Neural cell (in vitro differentiated cells): ENCODE data around the gene BCL11B. TPM values are rescaled to one million over a fixed set of nuclear protein-coding genes. Genes with fewer than 3 reads are reported as not detected.

Experiments
- H2AFZ ChIP-seq: fragments of 200-600, 300-800 bp; sonication (generic), shearing (Covaris generic); 2 replicates; pipeline ENCODE4 v1.6.0; 2014; ENCODE audit warnings: low read depth, mild to moderate bottlenecking, antibody characterized with exemption, low read length, moderate library complexity
- H3F3A ChIP-seq: fragments of 200-600 bp; shearing (Covaris generic); 2 replicates; pipeline ENCODE4 v1.6.1; 2016; ENCODE audit warnings: mild to moderate bottlenecking, moderate library complexity, mixed read lengths, antibody characterized with exemption, low read length; ENCODE audit not compliant: insufficient read depth, poor library complexity, severe bottlenecking
- H3K27ac ChIP-seq: fragments of 200-600, 300-800 bp; sonication (generic), shearing (Covaris generic); 2 replicates; pipeline ENCODE4 v1.5.1; 2014; ENCODE audit warnings: mild to moderate bottlenecking, low read length, moderate library complexity
- H3K27me3 ChIP-seq: fragments of 300-800, 200-600 bp; sonication (generic), shearing (Covaris generic); 2 replicates; pipeline ENCODE4 v1.6.0; 2014; ENCODE audit warnings: mild to moderate bottlenecking, low read depth, low read length, moderate library complexity; ENCODE audit not compliant: insufficient read depth
- H3K36me3 ChIP-seq: fragments of 300-800, 200-600 bp; sonication (generic), shearing (Covaris generic); 2 replicates; pipeline ENCODE4 v1.5.1; 2014; ENCODE audit warnings: mild to moderate bottlenecking, antibody characterized with exemption, low read length, moderate library complexity; ENCODE audit not compliant: insufficient read depth
- H3K4me2 ChIP-seq: fragments of 300-800, 200-600 bp; sonication (generic), shearing (Covaris generic); 2 replicates; pipeline ENCODE4 v1.6.0; 2014; ENCODE audit warnings: mild to moderate bottlenecking, low read length
- H3K4me3 ChIP-seq: fragments of 300-800, 200-600 bp; sonication (generic), shearing (Covaris generic); 2 replicates; pipeline ENCODE4 v1.5.1; 2014; ENCODE audit warnings: mild to moderate bottlenecking, low read length, moderate library complexity
- H3K79me2 ChIP-seq: fragments of 200-600 bp; shearing (Covaris generic); replicated peaks from 2 replicates; pipeline ENCODE4 v1.6.0; 2014; ENCODE audit warnings: mild to moderate bottlenecking, low read length, moderate library complexity; ENCODE audit not compliant: insufficient read depth
- H3K9ac ChIP-seq: fragments of 300-800, 200-600 bp; sonication (generic), shearing (Covaris generic); 2 replicates; pipeline ENCODE4 v1.6.1; 2016; ENCODE audit warnings: mild to moderate bottlenecking, low read length, mixed read lengths
- H3K9me2 ChIP-seq: fragments of 200-600 bp; shearing (Covaris generic); 2 replicates; pipeline ENCODE4 v1.6.1; 2016; ENCODE audit warnings: mild to moderate bottlenecking, low read length, mixed read lengths; ENCODE audit not compliant: insufficient read depth
- H3K9me3 ChIP-seq: fragments of 200-600, 300-800 bp; sonication (generic), shearing (Covaris generic); 2 replicates; pipeline ENCODE4 v1.6.1; 2016; ENCODE audit warnings: mild to moderate bottlenecking, mixed run types, low read length, moderate library complexity, mixed read lengths
- H4K20me1 ChIP-seq: fragments of 200-600 bp; shearing (Covaris generic); 2 replicates; pipeline ENCODE4 v1.6.1; 2016; ENCODE audit warnings: mild to moderate bottlenecking, mixed run types; ENCODE audit not compliant: insufficient read depth
- CTCF ChIP-seq: fragments of 450-650 bp; IDR thresholded peaks from 2 replicates; pipeline ENCODE4 v1.5.1; 2014; ENCODE audit warnings: antibody characterized with exemption, mild to moderate bottlenecking, moderate library complexity; ENCODE audit not compliant: poor library complexity, severe bottlenecking
- EP300 ChIP-seq: fragments of 450-650 bp; conservative IDR thresholded peaks from 2 replicates; pipeline ENCODE4 v1.6.1; 2014; ENCODE audit warnings: antibody characterized with exemption, mild to moderate bottlenecking, moderate library complexity; ENCODE audit not compliant: poor library complexity, severe bottlenecking
- EZH2 ChIP-seq: fragments of 200-600, 300-800 bp; shearing (Covaris generic), sonication (generic); IDR thresholded peaks from 2 replicates; pipeline ENCODE4 v1.6.1; 2014; ENCODE audit warnings: antibody characterized with exemption, low read length, borderline replicate concordance, mild to moderate bottlenecking; ENCODE audit not compliant: insufficient read depth, poor library complexity, severe bottlenecking
- MXI1 ChIP-seq: fragments of 450-650 bp; conservative IDR thresholded peaks from 2 replicates; pipeline ENCODE4 v1.6.1; 2014; ENCODE audit warnings: antibody characterized with exemption, mild to moderate bottlenecking; ENCODE audit not compliant: poor library complexity, severe bottlenecking
- POLR2AphosphoS5 ChIP-seq: IDR thresholded peaks from 2 replicates; pipeline ENCODE4 v1.6.1; 2012
- RAD21 ChIP-seq: fragments of 450-650 bp; conservative IDR thresholded peaks from 2 replicates; pipeline ENCODE4 v1.6.1; 2014; ENCODE audit warnings: antibody characterized with exemption, mild to moderate bottlenecking, moderate library complexity
- REST ChIP-seq: IDR thresholded peaks from 2 replicates; pipeline ENCODE4 v1.6.1; 2012; ENCODE audit warnings: borderline replicate concordance
- SMC3 ChIP-seq: fragments of 450-650 bp; conservative IDR thresholded peaks from 2 replicates; pipeline ENCODE4 v1.6.1; 2014; ENCODE audit warnings: antibody characterized with exemption, mild to moderate bottlenecking, moderate library complexity; ENCODE audit not compliant: poor library complexity
- TAF1 ChIP-seq: IDR thresholded peaks from 2 replicates; pipeline ENCODE4 v1.6.1; 2012; ENCODE audit warnings: low read depth
- polyA plus RNA-seq: library from polyadenylated mRNA; depleted of rRNA; stranded (reverse); fragments of >200 nt; gene quantifications from 2 replicates; pipeline ENCODE4 v1.2.3, GENCODE V29; 2014

The BCL11B gene
- polyA plus RNA-seq, 1 donor from 2014 or later, result 104 TPM

GRCh38 chr14:99134516-99135046 lies 137.4 kb downstream of the BCL11B start:
- Histone ChIP-seq H3K27me3 (no peaks in the 10 kb centered on the region), H3K79me2 (no peaks in the 10 kb centered on the region), H3K9ac (no peak overlapping the region), H3K9me3 (no peaks in the 10 kb centered on the region), H3K36me3 (no peaks in the 10 kb centered on the region), H3F3A (no peaks in the 10 kb centered on the region), H3K4me3 (no peak overlapping the region), H3K9me2 (no peaks in the 10 kb centered on the region), H2AFZ (no peak overlapping the region), H3K4me2 (no peak overlapping the region), H3K27ac (no peak overlapping the region), H4K20me1 (no peaks in the 10 kb centered on the region)
- TF ChIP-seq EZH2, result no peak
- TF ChIP-seq POLR2AphosphoS5, result no peak
- no peak for TF ChIP-seq TAF1
- TF ChIP-seq RAD21, result no peak
- TF ChIP-seq EP300, result no peak
- no peak for TF ChIP-seq SMC3
- no peak for TF ChIP-seq MXI1
- no peak for TF ChIP-seq REST
- no peak for TF ChIP-seq CTCF

GRCh38 chr14:99133636-99134515 lies 138.1 kb downstream of the BCL11B start:
- H4K20me1 ChIP-seq, result no peaks in the 10 kb centered on the region
- H3K9ac ChIP-seq, result no peak overlapping the region
- no peak overlapping the region for H3K4me3 ChIP-seq
- no peaks in the 10 kb centered on the region for H3K9me3 ChIP-seq
- no peaks in the 10 kb centered on the region for H3F3A ChIP-seq
- H3K9me2 ChIP-seq, result no peaks in the 10 kb centered on the region
- H3K4me2 ChIP-seq, result no peak overlapping the region
- no peaks in the 10 kb centered on the region for H3K79me2 ChIP-seq
- H2AFZ ChIP-seq, result no peak overlapping the region
- H3K27ac ChIP-seq, result no peak overlapping the region
- H3K36me3 ChIP-seq, result no peaks in the 10 kb centered on the region
- no peaks in the 10 kb centered on the region for H3K27me3 ChIP-seq
- no peak for TF ChIP-seq CTCF
- no peak for TF ChIP-seq REST
- TF ChIP-seq EZH2, result no peak
- no peak for TF ChIP-seq SMC3
- TF ChIP-seq RAD21, result no peak
- no peak for TF ChIP-seq MXI1
- TF ChIP-seq POLR2AphosphoS5, result no peak
- no peak for TF ChIP-seq EP300
- TF ChIP-seq TAF1, result no peak
